VCaP (cell line): ENCODE results near the gene HSFX2.
"Not testable (repeated sequence)": the region's sequence is repeated elsewhere in the genome, so short reads cannot be mapped to it uniquely, and the experiment has no call there.

ENCODE experiments used
- H3K27ac ChIP-seq: fragments of 450-650 bp; 2 replicates; pipeline ENCODE4 v1.5.1; 2017
- TF ChIP-seq, protein P1 (sequence below): fragments of 450-650 bp; conservative IDR thresholded peaks from 2 replicates; pipeline ENCODE4 v1.5.1; 2017; ENCODE audit warnings: mild to moderate bottlenecking, moderate library complexity

Gene HSFX2

DNA sequence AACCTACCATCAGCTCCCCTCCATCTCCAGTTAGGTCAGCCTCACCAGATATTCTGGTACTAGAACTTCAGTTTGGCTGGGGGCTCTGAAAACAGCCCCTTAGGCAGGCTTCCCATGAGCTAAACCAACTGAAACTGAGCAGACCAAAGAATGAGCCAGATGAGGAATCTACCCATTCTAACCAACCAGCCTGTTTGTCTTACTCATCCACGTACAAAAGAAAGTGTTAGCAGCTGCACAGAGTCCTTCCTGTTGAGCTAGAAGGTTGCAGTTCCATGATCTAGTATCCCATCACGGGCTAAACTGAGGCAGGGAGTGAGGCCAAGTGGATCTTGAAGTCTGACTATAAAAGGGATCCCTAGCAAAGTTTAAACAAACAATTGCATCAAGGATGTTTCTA, 25.3 kb downstream of the HSFX2 start:
- TF ChIP-seq, protein P1, sequence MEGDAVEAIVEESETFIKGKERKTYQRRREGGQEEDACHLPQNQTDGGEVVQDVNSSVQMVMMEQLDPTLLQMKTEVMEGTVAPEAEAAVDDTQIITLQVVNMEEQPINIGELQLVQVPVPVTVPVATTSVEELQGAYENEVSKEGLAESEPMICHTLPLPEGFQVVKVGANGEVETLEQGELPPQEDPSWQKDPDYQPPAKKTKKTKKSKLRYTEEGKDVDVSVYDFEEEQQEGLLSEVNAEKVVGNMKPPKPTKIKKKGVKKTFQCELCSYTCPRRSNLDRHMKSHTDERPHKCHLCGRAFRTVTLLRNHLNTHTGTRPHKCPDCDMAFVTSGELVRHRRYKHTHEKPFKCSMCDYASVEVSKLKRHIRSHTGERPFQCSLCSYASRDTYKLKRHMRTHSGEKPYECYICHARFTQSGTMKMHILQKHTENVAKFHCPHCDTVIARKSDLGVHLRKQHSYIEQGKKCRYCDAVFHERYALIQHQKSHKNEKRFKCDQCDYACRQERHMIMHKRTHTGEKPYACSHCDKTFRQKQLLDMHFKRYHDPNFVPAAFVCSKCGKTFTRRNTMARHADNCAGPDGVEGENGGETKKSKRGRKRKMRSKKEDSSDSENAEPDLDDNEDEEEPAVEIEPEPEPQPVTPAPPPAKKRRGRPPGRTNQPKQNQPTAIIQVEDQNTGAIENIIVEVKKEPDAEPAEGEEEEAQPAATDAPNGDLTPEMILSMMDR: no peak
- H3K27ac ChIP-seq: no peak overlapping the region

DNA sequence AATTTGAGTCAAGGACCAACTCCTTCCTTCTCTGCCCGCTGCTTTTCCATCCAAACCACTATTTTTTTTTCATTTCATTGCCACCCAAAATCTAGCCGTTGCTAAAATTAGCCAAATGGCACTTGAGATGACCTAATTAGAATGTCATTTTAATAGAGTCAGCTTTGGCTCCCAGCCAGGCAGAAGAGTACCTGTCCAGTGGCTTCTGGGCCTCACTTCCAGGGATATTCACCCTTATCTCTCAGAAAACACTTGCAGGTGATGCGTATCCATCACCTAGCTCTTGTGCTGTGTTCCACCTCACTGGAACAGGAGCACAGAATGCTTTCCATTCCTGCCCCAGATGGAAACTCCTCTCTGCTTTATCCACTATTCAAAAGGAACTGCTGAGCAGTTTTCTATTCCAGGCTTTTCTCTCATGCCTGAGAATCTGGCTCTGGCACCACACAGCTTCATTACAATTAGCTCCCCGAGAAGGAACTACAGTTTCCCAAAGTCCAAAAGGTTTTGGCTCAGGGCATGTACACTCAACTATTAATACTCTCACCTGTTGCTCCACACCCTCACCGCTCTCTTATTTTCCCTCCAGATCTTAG, 26.3 kb downstream of the HSFX2 start:
- TF ChIP-seq, protein P1: no peak
- no peak overlapping the region for H3K27ac ChIP-seq

DNA sequence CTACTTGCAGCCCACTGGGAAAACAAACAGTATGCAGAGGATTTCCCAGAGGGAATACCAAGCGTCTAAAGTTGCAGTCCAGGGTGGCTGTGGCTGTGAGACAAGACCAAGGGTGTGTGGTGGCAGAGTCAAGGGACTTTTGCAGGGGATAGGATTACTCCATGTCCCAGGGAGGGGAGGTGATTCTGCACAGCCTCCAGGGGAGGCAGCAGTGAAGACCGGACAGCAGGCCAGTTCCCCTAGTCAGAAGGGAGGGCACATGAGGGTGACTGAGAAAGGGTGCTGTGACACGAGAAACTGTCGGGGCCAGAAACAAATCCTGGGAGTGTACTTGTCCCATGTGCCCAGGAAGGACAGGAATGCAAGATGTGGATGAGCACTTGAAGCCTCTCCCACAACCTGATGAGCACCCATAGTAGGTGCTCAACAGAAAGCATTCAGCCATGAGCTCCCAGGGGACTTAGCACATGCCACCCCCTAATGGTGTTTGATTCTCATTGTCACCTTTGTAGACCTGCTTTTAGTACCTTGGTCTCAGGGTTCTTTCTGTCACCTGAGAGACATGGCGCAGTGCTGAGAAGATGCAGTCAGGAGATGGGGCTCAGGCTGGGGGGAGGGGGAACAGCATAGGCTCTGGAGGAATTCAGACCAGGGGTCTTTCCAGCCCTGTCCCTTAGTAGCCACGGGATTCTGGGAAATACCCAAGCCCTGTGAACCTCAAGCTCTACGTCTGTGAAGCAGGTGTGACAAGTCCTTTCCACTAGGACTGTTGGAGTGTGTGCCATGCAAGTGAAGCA, 27.3 kb downstream of the HSFX2 start:
- H3K27ac ChIP-seq: no peak overlapping the region

DNA sequence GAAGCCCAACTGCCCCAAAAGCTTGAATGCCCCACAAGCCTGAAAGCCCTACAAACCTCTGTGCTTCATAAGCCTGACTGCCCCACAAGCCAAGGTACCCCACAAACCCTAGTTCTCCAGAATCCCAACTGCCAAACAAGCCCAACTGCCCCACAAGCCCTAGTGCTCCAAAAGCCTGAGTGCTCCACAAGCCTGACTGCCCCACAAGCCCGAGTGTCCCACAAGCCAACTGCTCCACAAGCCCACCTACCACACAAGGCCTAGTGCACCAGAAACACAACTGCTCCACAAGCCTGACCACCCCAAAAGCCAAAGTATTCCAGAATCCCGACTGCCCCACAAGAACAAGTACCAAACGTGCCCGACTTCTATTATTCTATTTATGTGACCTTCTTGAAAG, 31.8 kb downstream of the HSFX2 start:
- H3K27ac ChIP-seq: no peak overlapping the region
- TF ChIP-seq, protein P1: no peak

More for the DNA sequence above, 27.3 kb downstream of the HSFX2 start:
- TF ChIP-seq, protein P1: no peak

DNA sequence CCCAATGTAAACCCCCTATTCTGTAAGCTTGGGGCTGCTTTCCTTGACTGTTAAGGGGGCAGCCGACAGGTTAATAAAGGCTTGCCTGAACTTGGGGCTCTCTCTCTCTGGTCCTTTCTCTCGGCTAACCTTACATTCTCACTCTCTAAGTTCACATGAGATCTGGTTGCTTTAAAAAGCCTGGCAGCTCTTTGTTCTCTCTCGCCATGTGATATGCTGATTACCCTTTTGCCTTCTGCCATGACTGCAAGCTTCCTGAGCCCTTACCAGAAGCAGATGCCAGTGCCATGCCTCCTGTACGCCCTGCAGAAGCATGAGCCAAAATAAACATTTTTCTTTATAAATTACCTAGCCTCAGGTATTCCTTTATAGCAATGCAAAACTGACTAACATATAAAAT, 39.9 kb downstream of the HSFX2 start:
- H3K27ac ChIP-seq: not testable (repeated sequence)

DNA sequence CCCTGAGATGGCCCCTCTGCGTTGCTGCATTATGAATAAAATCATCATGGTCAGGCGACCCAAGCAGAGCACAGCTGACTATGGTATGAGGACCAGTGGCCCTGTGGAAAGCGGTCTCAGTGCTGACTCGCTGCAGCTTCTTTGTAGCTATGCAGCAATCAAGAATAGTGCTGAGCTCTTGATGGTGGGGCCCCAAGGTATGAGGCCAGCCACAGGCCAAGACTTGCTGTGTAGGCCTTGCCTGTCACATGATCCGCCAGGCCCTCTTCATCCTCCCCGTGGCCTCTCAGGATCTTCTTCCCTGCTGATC, 43.2 kb downstream of the HSFX2 start:
- H3K27ac ChIP-seq: not testable (repeated sequence)

DNA sequence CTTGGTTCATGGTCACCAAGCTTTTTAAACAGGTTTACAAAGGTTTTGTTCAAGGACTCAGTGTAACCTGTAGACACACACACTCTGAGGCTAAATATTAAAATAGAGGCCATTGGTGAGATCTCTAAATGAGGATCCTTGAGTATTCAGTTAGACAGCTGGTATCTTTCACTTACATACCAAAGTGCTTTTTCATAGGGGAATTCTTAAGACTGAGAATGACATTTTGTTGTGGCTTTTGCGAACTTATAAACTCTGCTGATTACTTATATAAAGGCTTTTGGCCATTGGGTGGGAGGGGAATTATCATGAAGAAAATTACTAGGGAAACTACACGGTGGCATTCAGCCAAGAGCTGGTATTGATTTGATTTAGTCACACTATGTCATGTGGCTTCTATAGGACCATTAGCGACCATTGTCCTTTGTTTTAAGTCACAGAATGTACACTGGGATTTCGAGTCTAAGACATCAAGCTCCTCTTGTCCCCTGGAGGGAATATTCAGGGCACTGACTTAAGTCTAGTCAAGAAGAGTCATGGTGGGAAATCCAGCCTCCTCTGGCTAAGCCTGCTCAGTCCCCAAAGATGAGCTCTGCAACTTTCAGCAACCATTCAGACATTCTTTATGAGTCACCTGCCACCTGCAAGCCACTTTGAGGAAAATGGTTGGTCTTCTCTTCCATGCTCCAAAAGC, 43.7 kb downstream of the HSFX2 start:
- not testable (repeated sequence) for H3K27ac ChIP-seq

DNA sequence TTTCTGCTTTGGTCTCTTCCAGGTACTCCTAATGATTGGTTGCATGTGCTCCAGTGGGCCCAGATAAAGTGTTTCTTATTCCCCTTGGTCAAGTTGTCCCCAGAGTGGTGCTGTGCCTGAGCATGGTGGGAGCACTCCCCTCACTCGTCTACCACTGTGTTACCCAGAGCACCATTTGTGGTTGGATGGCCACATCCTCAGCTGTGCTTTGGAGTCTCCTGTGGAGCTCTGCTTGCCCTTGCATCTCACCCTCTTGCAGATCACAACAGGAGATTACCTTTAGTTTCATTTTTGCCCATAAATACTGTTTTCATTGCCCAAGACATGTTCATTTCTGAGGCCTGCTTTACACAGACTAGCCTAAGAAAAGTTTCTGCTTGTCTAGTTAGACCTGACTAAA, 44.7 kb downstream of the HSFX2 start:
- H3K27ac ChIP-seq: not testable (repeated sequence)

DNA sequence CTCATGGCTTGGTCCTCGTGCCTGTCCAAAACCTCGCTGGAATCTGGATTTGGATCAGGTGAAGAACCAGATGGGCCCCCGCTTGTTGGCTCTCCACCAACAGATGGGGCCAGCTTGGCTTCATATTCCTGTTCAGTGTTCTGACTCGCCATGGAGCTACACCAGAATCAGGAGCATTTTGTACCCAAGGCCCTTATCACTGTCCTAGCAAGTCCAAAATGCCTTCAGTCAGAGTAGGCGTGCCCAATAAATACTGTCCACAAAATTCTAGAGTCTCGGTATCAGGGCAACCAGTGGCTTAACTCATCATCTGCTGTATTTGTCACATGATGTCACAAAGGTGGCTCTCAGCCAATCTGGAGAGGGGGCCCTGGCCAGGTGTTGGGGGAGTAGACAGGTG, 45.4 kb downstream of the HSFX2 start, which contains the start of gene HSFX3:
HSFX3 (minus strand) TSS at position 224 of the 400 bp plus-strand sequence; CDS start at position 152, 72 bp downstream.
- not testable (repeated sequence) for H3K27ac ChIP-seq

DNA sequence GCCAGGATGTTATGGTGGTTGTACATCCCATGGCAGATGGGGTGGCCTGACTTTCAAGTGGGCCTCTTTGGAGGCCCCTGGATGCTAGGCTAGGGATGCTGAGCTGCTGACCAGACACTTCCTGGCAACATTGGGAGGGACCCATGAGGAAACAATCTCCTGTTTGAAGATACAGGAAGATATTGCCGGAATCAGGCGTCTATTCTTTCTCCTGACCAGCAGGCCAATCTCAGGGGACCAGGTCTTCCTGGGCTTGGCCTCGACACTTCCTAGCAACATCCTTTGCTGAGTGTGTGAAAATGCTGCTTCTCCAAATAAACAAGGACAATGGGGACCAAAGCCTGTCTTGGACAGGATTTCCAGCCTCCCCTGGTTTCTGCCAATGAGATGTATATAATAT, 47.3 kb downstream of the HSFX2 start:
- H3K27ac ChIP-seq: not testable (repeated sequence)

DNA sequence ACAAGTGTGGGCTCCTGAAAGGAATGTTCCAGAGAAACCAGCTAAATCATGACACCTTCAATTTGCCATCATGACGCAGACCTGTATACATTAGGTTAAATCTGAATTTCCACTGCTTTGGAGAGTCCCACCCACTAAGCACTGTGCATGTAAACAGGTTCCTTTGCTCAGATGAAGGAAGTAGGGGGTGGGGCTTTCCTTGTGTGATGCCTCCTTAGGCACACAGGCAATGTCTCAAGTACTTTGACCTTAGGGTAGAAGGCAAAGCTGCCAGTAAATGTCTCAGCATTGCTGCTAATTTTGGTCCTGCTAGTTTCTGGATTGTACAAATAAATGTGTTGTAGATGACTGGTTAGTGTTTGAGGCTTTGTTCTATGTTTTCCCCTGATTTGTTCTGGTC, 48.2 kb downstream of the HSFX2 start:
- not testable (repeated sequence) for H3K27ac ChIP-seq

DNA sequence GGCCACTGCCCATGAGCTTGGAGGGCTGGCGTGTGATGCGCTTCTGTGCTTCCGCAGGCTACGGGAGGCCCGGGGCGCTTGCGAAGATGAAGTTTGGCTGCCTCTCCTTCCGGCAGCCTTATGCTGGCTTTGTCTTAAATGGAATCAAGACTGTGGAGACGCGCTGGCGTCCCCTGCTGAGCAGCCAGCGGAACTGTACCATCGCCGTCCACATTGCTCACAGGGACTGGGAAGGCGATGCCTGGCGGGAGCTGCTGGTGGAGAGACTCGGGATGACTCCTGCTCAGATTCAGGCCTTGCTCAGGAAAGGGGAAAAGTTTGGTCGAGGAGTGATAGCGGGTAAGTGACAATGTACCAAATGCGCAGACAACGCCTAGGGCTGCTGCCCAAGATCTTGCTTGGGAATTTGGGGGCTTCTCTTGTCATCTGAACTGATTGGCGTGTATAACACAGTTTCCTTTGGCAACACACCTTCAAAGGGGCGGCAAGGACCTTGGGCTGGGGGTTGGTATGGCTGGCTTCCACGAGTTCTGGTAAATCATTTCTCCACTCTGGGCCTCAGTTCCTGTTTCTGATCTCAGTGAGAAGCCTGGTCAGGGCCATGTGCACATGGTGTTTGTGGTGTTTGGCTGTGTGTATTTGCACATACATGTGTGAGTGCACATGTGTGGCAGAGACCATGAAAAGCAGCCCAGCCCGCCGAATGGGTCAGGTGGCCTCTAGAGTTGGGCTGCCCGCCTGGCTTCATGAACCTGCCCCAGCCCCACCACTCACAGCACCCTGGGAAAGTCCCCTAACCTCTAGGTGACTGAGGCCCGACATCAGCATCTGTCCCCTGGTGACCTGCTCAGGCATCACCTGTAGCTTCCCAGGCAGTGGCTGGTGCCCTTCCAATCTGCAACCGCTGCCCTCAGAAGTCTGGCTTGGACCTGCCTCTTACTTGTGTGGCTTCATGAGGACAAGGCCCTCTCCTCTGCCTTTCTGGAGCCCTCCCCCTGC, 49.3 kb downstream of the HSFX2 start:
- H3K27ac ChIP-seq: not testable (repeated sequence)
